GM18498 (cell line): ENCODE measurements around the gene TNFSF12.
A peak's percentile ranks its signal among the peaks of the same experiment; 100 is the strongest.

Experiments used
- ATAC-seq: cut with Tn5 transposase; IDR thresholded peaks from one replicate; pipeline ENCODE4 v1.9.1; 2021; ENCODE audit warnings: mild to moderate bottlenecking, moderate library complexity; ENCODE audit not compliant: unreplicated experiment

The TNFSF12 gene

DNA sequence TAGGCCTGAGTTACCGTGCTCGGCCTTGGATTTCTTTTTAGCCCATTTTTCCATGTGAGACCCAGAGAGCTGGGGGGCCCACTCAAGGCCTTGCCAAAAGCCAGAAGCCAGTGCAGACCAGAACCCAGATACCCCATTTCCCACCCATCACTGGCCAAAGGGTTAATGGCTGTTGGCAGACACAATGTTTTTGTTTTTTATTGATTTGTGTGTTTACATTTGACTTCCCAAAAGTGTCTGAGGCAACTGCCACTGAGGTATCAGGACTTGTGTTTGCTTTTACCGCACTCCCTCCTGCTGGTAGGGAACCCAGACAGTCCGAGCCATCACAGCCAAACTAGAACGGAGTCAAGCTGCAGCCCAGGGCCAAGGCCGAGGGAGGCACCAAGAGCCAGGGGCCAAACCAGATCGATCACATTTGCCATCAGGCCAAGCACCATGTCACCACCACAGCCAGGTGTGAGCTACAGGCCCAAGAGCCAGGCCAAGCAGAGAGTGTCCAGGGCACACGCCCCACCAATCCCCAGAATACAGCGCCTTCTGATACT is 7.7 kb upstream of the TNFSF12 start:
- no peak for ATAC-seq

- no peak for ATAC-seq
These were observed 3.9 kb upstream of the TNFSF12 start for GRCh38 chr17:7544911-7545310.

DNA sequence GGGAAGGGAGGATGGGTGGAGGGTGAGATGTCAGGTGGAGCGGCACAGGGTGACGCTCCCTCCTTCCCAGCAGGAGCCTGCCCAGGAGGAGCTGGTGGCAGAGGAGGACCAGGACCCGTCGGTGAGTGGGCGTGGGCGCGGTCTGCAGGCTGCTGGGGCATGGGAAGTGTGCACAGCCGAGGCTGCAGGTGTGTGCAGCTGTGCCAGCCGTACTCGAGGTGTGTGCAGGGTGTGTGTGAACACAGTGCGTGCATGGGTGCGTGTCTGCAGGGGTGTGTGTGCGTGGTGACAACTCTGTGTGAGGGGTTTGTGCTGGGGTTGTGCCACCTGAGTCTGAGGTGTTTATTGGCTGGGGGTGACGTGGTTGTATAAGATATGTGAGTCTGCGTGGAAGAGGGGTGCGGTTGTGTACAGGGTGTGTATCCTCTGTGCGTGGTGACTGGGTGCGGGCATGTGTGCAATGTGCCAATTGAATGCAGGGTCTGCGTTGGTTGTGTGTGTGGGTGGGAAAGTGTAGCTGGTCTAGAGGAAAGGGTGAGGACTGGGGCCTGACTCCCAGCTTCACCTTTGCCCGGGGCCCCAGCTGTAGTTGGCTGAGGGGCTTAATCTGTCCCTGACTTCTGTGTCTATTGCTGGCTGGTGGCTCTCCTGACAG is 670 bp downstream of the TNFSF12 start:
- peak; percentile 16 for ATAC-seq

DNA sequence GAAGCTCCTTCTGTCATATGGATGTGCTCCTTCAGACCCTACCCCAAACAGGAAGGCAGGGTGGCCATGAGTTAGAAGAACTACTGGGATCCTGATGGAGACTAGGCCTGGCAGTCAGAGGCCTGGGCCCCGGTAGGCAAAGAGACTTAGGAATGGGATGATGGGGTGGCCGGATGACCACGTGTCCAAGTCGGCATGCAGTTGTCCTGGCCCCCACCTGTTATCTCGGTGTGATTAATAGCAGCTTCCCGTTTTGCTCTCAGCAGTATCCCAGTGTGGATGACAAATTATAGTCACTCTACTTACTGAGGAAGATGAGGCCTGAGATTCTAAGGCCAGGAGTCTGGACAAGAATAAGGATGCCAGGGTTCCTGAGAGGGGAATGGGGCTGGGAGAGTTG is 1.5 kb downstream of the TNFSF12 start:
- ATAC-seq, result no peak

DNA sequence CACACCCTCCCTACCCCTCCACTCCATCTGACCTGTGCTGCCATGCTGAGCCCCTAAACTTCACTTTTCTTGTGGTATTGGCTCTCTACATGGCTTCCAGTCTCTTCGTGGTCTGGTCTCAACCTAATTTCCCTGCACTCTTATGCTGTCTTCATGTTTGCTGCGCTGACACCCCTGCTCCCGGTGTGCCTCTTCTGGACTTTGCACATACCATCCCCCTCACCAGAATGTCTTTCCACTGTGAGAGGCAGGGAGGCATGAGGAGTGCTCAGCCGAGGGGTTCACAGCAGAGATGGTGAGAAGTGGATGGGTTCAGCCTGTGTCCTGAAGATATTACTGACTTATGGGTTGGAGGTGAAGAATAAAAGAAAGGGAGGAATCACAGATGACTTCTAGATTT is 2.5 kb downstream of the TNFSF12 start:
- no peak for ATAC-seq

GRCh38 chr17:7552621-7553051 is 3.8 kb downstream of the TNFSF12 start:
- peak; percentile 75 for ATAC-seq

- no peak for ATAC-seq
These were observed 4.5 kb downstream of the TNFSF12 start for GRCh38 chr17:7553356-7553755.

GRCh38 chr17:7555320-7555948 is 6.6 kb downstream of the TNFSF12 start:
- no peak for ATAC-seq

DNA sequence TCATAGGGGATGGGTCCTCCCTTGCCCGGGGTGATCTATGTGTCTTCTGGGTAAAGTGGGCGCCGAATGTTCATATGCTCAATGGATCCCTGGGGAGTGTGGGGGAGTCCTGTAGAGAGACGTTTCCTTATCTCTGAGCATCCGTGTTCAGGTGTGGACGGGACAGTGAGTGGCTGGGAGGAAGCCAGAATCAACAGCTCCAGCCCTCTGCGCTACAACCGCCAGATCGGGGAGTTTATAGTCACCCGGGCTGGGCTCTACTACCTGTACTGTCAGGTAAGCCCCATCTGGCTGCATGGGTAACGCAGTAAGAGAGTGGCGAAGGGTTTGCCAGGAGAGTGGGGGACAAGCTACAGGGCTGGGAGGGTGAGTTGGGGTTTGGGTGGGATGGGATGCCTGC is 7.8 kb downstream of the TNFSF12 start:
- ATAC-seq, result no peak

DNA sequence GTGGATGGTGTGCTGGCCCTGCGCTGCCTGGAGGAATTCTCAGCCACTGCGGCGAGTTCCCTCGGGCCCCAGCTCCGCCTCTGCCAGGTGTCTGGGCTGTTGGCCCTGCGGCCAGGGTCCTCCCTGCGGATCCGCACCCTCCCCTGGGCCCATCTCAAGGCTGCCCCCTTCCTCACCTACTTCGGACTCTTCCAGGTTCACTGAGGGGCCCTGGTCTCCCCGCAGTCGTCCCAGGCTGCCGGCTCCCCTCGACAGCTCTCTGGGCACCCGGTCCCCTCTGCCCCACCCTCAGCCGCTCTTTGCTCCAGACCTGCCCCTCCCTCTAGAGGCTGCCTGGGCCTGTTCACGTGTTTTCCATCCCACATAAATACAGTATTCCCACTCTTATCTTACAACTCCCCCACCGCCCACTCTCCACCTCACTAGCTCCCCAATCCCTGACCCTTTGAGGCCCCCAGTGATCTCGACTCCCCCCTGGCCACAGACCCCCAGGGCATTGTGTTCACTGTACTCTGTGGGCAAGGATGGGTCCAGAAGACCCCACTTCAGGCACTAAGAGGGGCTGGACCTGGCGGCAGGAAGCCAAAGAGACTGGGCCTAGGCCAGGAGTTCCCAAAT is 8.4 kb downstream of the TNFSF12 start:
- no peak for ATAC-seq

GRCh38 chr17:7557775-7558543 is 9.1 kb downstream of the TNFSF12 start:
- ATAC-seq, result no peak

DNA sequence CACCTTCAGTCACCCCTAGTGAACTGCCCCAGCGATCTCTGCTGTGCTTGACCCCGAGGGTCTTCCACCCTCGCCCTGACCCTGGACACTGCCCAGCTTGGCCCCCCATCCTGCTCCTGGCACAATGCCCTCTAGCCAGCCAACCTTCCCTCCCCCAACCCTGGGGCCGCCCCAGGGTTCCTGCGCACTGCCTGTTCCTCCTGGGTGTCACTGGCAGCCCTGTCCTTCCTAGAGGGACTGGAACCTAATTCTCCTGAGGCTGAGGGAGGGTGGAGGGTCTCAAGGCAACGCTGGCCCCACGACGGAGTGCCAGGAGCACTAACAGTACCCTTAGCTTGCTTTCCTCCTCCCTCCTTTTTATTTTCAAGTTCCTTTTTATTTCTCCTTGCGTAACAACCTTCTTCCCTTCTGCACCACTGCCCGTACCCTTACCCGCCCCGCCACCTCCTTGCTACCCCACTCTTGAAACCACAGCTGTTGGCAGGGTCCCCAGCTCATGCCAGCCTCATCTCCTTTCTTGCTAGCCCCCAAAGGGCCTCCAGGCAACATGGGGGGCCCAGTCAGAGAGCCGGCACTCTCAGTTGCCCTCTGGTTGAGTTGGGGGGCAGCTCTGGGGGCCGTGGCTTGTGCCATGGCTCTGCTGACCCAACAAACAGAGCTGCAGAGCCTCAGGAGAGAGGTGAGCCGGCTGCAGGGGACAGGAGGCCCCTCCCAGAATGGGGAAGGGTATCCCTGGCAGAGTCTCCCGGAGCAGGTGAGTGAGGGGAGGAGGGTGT is 9.9 kb downstream of the TNFSF12 start, which contains the start of gene TNFSF13:
Gene TNFSF13 (plus strand): TSS at position 207 of the 776 bp plus-strand sequence. CDS start 290 bp downstream, at position 497.
- no peak for ATAC-seq

- no peak for ATAC-seq
These were observed 10.7 kb downstream of the TNFSF12 start for GRCh38 chr17:7559320-7560171.

DNA sequence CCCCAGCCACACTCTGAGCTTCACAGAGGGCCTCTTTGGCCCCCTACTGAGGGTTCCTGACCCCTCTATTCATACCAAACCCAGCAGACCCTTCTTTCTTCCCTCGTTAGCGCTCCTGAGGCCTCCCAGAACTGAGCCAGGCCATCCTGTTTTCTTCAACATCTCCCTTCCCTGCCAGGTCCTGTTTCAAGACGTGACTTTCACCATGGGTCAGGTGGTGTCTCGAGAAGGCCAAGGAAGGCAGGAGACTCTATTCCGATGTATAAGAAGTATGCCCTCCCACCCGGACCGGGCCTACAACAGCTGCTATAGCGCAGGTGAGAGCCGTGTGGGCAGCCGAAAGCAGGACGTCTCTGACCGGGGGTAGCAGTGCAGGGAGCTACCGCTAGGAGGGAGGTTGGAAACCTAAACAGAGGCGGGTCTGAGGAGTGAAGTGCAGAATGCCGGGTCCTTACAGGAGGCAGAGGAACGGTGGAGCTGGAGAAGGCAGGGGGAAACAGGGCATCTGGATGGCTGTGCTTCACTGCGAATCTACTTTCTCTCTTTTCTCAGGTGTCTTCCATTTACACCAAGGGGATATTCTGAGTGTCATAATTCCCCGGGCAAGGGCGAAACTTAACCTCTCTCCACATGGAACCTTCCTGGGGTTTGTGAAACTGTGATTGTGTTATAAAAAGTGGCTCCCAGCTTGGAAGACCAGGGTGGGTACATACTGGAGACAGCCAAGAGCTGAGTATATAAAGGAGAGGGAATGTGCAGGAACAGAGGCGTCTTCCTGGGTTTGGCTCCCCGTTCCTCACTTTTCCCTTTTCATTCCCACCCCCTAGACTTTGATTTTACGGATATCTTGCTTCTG is 11.5 kb downstream of the TNFSF12 start:
- no peak for ATAC-seq

- ATAC-seq, result peak; percentile 63
These were observed 12.2 kb downstream of the TNFSF12 start for GRCh38 chr17:7561028-7561575.

DNA sequence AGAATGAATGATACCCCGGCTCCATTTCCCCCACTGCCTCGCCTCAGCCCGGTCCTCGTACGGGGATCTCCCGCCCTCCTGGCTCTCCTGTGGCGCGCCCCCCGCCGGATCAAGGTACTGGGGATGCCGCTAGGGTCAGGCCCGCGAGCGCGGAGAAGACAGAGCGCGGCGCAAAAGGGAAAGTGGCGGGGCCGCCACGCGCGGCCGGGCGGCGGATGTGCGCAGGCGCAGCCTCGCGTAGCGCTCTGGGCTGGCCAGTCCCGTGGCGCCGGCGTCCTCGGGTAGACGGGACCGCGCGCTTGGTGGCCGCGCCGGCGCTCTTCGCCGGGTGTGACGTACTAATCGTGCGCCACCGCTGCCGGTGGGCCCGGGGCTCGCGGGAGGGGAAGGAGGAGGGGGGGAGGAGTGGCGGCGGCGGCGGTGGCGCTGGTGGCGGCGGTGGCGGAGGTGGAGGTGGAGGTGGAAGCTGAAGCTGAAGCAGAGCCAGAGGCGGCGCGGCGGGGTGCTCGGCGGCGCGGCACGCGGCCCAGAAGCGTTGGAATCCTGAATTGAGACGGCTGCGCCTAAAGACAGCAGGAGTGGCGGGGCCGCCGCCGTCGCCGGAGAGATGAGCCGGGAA is 12.8 kb downstream of the TNFSF12 start, which contains the start of gene SENP3:
Gene SENP3 (plus strand): TSS at position 331 of the 619 bp plus-strand sequence. CDS start 1,158 bp downstream, outside the sequence.
- peak; percentile 76 for ATAC-seq

GRCh38 chr17:7562208-7562605 is 13.3 kb downstream of the TNFSF12 start:
- ATAC-seq, result no peak
